Fibroblast of skin of left biceps (primary cell): Measurements from ENCODE around the gene PTPRF.

Experiments used
- DNase-seq, 2 experiments: peaks; one replicate each; pipeline ENCODE4 v3.0.0-alpha.2; 2013; ENCODE audit warnings: low read depth in 2 of 2

Gene PTPRF

GRCh38 chr1:43577655-43578542 lies 47.2 kb downstream of the PTPRF start:
- DNase-seq: no peak

DNA sequence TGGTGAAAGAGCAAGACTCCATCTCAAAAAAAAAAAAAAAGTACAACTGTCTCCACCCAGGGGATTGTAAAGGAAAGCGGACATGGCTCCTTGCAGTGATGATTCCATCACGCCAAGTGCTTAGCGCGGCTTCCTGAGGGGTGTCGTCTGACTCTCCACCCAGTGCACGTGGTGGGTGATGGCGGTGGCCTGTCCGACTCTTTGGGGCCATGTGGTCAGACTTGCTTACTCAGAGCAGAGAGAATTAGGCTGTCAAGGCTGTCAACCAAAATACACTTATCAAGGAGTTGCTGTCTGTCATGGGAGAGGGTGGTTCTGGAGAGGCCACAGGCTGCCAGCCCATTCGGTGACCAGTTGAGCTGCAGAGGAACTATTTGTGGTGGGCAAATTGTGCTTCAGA lies 49.4 kb downstream of the PTPRF start:
- DNase-seq: no peak

- peak; percentile 62 to 70 for DNase-seq
Measured at GRCh38 chr1:43582162-43582566, 51.5 kb downstream of the PTPRF start.

- no peak for DNase-seq
Measured at GRCh38 chr1:43583058-43583457, 52.4 kb downstream of the PTPRF start.

- DNase-seq: no peak
Measured at GRCh38 chr1:43584204-43584603, 53.5 kb downstream of the PTPRF start.

DNA sequence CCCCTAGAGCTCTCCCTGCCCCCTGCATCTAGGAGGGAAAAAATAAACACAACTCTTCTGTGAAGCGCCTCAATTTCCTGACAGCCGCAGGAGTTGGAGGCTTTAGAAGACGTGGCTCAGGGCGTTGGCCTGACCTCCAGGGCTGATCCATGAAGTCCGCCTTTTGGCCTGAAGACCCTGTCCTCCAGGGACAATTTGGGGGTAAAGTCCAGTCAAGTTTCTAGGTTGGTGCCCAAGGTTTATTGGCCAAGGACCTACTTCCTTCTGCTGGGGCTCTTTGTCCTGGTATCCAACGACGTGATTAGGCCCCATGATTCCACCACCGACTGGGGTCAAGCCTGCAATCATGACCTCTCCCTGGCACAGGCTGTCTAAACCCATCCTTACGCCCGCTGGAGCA lies 54.9 kb downstream of the PTPRF start:
- no peak for DNase-seq

GRCh38 chr1:43586136-43586731 lies 55.6 kb downstream of the PTPRF start:
- no peak for DNase-seq

DNA sequence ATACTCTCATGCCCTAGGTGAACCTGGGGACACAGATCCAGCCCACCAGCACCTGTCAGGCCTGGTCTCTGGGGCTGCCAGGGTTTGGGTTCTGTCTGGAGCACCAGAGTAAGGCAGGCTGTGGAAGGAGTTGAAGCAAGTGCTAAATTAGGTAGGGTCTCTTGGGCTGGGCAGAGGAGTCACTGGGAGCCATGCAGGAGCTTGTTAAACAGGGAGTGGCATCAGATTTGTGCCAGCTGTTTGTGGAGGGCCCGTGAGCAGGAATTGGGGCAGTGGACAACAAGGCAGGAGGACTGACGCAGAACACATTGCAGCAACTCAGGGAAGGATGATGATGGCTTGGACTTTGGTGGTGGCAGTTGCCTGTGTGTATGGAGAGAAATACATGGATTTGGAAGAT lies 56.3 kb downstream of the PTPRF start:
- DNase-seq: no peak

GRCh38 chr1:43587594-43587993 lies 56.9 kb downstream of the PTPRF start:
- no peak for DNase-seq

DNA sequence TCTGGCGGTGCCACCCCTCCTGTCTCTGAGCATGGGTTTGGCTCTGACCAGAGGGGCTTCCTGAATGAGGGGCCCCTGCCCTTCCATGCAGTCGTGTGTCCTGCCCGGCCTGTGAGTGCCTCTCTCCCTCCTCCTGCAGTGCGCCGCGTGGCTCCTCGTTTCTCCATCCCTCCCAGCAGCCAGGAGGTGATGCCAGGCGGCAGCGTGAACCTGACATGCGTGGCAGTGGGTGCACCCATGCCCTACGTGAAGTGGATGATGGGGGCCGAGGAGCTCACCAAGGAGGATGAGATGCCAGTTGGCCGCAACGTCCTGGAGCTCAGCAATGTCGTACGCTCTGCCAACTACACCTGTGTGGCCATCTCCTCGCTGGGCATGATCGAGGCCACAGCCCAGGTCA lies 57.9 kb downstream of the PTPRF start:
- DNase-seq: no peak

DNA sequence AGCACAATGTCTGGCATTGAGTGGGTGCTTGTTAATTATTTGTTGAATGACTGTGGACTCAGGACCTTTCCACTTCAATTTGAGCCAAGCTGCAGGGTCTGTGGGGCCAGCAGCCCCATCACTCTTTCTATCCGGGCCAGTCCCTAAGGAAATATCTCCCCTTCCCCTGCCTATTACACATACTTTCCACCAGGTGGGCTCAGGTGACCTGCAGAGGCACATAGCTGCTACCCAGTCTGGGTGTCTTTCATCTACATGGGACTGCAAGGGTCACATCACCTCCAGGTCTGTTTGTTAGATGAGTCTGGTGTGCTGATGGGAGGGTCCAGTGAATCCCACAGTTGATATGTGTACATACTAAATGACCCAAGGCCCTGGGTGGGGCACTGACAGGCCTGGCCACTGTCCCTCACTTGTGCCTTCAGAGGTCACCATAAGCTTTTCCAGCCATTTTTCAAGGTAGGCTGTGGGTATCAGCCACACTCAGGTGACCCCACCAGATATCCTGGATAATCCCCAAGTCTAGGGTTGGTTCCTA lies 59.8 kb downstream of the PTPRF start:
- no peak for DNase-seq

GRCh38 chr1:43591181-43591580 lies 60.5 kb downstream of the PTPRF start:
- DNase-seq: no peak

GRCh38 chr1:43592051-43592665 lies 61.5 kb downstream of the PTPRF start:
- no peak for DNase-seq

GRCh38 chr1:43592974-43593683 lies 62.4 kb downstream of the PTPRF start:
- no peak for DNase-seq

- DNase-seq: no peak
Measured at GRCh38 chr1:43596579-43596978, 65.9 kb downstream of the PTPRF start.

DNA sequence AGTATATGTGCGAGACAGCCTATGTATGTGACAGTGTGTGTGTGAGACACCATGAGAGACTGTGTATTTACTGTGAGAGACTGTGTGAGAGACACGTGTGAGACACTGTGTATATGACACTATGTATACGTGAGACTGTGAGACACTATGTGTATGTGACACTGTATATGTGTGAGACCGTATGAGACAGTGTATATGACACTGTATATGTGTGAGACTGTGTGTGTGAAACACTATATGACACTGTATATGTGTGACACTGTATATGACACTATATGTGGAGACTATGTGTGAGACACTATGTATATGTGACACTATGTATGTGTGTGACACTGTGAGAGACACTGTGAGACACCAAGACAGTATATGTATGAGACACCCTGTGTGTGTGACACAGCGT lies 66.3 kb downstream of the PTPRF start:
- no peak for DNase-seq

DNA sequence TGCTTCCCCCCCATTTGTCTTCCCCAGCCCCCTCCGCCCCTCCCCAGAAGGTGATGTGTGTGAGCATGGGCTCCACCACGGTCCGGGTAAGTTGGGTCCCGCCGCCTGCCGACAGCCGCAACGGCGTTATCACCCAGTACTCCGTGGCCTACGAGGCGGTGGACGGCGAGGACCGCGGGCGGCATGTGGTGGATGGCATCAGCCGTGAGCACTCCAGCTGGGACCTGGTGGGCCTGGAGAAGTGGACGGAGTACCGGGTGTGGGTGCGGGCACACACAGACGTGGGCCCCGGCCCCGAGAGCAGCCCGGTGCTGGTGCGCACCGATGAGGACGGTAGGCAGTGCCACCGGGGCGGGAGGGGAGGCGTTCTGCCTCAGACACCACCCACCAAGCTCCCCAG lies 67.0 kb downstream of the PTPRF start:
- DNase-seq: no peak

- no peak for DNase-seq
Measured at GRCh38 chr1:43598622-43599021, 67.9 kb downstream of the PTPRF start.

GRCh38 chr1:43600033-43601020 lies 69.6 kb downstream of the PTPRF start:
- no peak for DNase-seq

DNA sequence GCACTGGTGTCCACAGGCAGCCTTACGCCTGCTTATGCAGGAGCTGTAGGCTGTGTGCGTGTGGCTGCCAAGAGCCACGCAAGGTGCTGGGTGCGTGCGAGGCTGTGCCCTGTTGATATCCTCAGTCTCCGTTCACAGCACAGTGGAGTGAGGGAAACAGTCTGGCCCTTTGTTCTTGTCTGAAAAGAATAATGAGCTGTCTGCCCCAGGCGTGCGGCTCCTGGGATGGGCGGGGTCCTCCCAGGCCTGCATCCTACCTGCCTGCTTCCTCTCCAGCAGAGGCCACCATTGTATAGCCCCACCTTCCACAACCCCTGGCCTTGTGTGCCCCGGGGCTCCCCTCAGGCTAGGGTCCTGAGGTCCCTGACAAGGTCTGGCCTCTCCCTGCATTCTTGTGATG lies 72.3 kb downstream of the PTPRF start:
- no peak for DNase-seq

- no peak for DNase-seq
Measured at GRCh38 chr1:43604192-43604591, 73.5 kb downstream of the PTPRF start.
